ENCODE results near the gene FBXL19.
A peak's percentile ranks its signal among the peaks of the same experiment; 100 is the strongest.

FBXL19 gene

DNA sequence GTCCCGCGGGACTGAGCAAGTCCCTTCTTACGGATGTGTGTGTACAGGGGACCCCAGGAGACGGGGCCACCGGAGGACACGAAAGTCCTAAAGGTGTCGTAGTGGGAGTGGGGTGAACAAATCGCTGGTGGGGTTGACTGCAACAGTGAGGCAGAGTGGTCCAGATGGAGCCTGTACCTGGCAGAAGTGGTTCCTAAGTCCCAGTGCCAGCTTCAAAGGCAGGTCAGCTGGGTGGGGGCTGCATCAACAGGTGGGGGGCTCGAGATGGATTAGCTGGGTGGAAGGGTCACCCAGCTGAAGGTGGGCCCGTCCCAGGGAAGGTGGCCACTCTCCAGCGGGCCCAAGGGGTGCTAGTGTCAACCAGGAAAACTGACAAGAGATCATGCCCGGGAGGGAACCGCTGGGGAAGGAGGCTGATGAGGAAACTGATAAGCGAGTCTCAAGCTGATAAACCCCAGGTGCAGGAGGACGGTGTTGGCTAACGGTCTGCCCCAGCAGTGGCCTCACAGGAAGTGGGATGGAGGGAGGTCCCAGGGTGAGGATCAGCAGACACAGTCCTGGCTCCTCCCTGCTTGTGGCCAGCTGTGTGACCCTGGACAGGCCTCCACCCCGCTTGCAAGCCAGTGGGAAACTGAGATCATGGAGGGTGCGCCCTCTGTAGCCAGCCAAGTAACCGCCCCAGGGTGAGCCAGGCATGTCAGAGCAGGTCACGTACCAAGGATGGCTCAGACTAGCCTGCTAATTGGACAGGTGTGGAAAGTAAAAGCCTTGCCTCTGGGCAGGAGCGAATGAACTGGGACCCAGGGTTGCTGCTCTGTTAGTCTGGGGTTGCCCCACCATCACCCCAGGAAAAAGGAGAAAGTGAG lies 26.5 kb downstream of the FBXL19 start:
- peak overlapping the region; percentile 88 for H3K27ac ChIP-seq (replicated peaks)
- TF ChIP-seq POLR2AphosphoS5 (IDR thresholded peaks at IDR 0.05; ENCODE audit: low read depth) (peak; percentile 97), SPI1 (IDR thresholded peaks at IDR 0.05; ENCODE audit: borderline replicate concordance, low read depth) (peak; percentile 24; the same call in 1 of the 2 replicates)
- TF ChIP-seq, protein P1, sequence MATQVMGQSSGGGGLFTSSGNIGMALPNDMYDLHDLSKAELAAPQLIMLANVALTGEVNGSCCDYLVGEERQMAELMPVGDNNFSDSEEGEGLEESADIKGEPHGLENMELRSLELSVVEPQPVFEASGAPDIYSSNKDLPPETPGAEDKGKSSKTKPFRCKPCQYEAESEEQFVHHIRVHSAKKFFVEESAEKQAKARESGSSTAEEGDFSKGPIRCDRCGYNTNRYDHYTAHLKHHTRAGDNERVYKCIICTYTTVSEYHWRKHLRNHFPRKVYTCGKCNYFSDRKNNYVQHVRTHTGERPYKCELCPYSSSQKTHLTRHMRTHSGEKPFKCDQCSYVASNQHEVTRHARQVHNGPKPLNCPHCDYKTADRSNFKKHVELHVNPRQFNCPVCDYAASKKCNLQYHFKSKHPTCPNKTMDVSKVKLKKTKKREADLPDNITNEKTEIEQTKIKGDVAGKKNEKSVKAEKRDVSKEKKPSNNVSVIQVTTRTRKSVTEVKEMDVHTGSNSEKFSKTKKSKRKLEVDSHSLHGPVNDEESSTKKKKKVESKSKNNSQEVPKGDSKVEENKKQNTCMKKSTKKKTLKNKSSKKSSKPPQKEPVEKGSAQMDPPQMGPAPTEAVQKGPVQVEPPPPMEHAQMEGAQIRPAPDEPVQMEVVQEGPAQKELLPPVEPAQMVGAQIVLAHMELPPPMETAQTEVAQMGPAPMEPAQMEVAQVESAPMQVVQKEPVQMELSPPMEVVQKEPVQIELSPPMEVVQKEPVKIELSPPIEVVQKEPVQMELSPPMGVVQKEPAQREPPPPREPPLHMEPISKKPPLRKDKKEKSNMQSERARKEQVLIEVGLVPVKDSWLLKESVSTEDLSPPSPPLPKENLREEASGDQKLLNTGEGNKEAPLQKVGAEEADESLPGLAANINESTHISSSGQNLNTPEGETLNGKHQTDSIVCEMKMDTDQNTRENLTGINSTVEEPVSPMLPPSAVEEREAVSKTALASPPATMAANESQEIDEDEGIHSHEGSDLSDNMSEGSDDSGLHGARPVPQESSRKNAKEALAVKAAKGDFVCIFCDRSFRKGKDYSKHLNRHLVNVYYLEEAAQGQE (IDR thresholded peaks at IDR 0.05; ENCODE audit: insufficient replicate concordance, low read depth), result no peak
- peak; percentile 90 to 93 for DNase-seq (ENCODE audit: low read depth in 1 of 2, low spot score in 1 of 2)
- H3K27me3 ChIP-seq (ENCODE audit: insufficient read depth, poor library complexity, severe bottlenecking), result no peaks in the 10 kb centered on the region
- H3K4me3 ChIP-seq (replicated peaks; ENCODE audit: insufficient read depth, low read length), result peak overlapping the region; percentile 47

DNA sequence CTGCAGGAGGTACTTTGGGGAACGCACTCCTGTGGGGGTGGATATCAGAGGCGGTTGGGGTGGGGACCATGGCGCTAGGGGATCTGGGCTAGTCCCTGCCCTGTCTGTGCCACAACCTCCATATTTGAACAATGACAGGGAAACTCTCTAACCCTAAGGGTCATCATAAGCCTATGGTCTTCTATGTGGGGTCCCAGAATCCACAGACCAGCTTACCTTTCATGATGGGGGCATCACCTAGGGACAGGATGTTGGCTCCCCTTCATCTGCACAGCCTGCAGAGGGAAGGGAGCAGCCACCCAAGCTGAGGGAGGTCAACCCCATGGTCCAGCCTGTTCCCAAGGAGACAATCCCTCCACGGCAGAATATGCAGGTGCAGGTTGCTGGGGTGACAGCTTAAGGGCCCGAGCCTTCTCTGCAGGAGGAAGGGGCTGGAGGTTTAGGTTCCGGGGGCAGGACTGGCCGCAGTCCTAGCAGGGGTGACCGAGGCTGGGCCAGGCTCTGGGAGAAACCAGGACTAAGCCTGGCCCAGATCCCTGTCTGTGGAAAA lies 27.2 kb downstream of the FBXL19 start:
- H3K4me3 ChIP-seq (replicated peaks; ENCODE audit: insufficient read depth, low read length), result peak overlapping the region; percentile 47
- no peak for DNase-seq (ENCODE audit: low read depth in 1 of 2, low spot score in 1 of 2)

DNA sequence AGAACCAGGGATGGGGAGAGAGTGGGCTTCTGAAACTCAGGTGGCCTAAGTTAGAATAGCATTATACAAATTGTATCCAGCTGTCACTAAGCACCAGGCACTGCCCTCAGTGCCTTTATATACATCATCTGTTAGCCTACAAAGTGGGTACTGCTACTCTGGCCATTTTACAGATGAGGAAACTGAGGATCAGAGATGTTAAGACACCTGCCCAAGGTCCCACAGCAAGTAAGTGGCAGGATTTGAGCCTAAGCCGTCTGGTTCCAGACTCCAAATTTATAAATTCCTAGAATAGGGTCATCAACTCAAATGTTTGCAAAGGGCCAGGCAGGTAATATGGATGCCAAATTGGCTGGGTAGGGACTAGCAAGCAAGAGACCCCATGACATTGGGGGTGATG lies 27.8 kb downstream of the FBXL19 start:
- H3K27me3 ChIP-seq (ENCODE audit: insufficient read depth, poor library complexity, severe bottlenecking), result no peaks in the 10 kb centered on the region
- DNase-seq (ENCODE audit: low read depth in 1 of 2, low spot score in 1 of 2), result no peak
- TF ChIP-seq, protein P2, sequence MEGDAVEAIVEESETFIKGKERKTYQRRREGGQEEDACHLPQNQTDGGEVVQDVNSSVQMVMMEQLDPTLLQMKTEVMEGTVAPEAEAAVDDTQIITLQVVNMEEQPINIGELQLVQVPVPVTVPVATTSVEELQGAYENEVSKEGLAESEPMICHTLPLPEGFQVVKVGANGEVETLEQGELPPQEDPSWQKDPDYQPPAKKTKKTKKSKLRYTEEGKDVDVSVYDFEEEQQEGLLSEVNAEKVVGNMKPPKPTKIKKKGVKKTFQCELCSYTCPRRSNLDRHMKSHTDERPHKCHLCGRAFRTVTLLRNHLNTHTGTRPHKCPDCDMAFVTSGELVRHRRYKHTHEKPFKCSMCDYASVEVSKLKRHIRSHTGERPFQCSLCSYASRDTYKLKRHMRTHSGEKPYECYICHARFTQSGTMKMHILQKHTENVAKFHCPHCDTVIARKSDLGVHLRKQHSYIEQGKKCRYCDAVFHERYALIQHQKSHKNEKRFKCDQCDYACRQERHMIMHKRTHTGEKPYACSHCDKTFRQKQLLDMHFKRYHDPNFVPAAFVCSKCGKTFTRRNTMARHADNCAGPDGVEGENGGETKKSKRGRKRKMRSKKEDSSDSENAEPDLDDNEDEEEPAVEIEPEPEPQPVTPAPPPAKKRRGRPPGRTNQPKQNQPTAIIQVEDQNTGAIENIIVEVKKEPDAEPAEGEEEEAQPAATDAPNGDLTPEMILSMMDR (IDR thresholded peaks at IDR 0.05; ENCODE audit: insufficient read depth, low read length), result no peak
- TF ChIP-seq GABPA (IDR thresholded peaks at IDR 0.05; ENCODE audit: low read depth) (no peak), POLR2AphosphoS5 (IDR thresholded peaks at IDR 0.05; ENCODE audit: low read depth) (no peak), SPI1 (IDR thresholded peaks at IDR 0.05; ENCODE audit: borderline replicate concordance, low read depth) (no peak)
- TF ChIP-seq, protein P1 (IDR thresholded peaks at IDR 0.05; ENCODE audit: insufficient replicate concordance, low read depth), result no peak
- no peak overlapping the region; the same call in 1 of the 2 replicates for H3K27ac ChIP-seq (replicated peaks)
- H3K4me3 ChIP-seq (replicated peaks; ENCODE audit: insufficient read depth, low read length), result no peak overlapping the region

More for the DNA sequence above, 27.2 kb downstream of the FBXL19 start:
- TF ChIP-seq SPI1 (IDR thresholded peaks at IDR 0.05; ENCODE audit: borderline replicate concordance, low read depth) (no peak), POLR2AphosphoS5 (IDR thresholded peaks at IDR 0.05; ENCODE audit: low read depth) (no peak), GABPA (IDR thresholded peaks at IDR 0.05; ENCODE audit: low read depth) (no peak)
- TF ChIP-seq, protein P1 (IDR thresholded peaks at IDR 0.05; ENCODE audit: insufficient replicate concordance, low read depth), result no peak
- TF ChIP-seq, protein P2 (IDR thresholded peaks at IDR 0.05; ENCODE audit: insufficient read depth, low read length), result no peak
- H3K27ac ChIP-seq (replicated peaks), result peak overlapping the region; percentile 88
- H3K27me3 ChIP-seq (ENCODE audit: insufficient read depth, poor library complexity, severe bottlenecking), result no peaks in the 10 kb centered on the region
